ENCODE data around the gene RPS27A.

- no peak for TF ChIP-seq REST (IDR thresholded peaks at IDR 0.05; ENCODE audit: insufficient replicate concordance, low read depth)
- no peak for TF ChIP-seq CTCF (IDR thresholded peaks at IDR 0.05; ENCODE audit: insufficient read depth, low read length)
Observed at GRCh38 chr2:55204536-55204935, 28.0 kb upstream of the RPS27A start.
